GM19023 (cell line): ENCODE data around the gene EPHB2.

Experiments
- ATAC-seq: cut with Tn5 transposase; IDR thresholded peaks from one replicate; pipeline ENCODE4 v1.9.1; 2021; ENCODE audit warnings: mild to moderate bottlenecking, moderate library complexity; ENCODE audit not compliant: unreplicated experiment

EPHB2 gene

GRCh38 chr1:22852144-22852655 is 141.6 kb downstream of the EPHB2 start:
- ATAC-seq: no peak

DNA sequence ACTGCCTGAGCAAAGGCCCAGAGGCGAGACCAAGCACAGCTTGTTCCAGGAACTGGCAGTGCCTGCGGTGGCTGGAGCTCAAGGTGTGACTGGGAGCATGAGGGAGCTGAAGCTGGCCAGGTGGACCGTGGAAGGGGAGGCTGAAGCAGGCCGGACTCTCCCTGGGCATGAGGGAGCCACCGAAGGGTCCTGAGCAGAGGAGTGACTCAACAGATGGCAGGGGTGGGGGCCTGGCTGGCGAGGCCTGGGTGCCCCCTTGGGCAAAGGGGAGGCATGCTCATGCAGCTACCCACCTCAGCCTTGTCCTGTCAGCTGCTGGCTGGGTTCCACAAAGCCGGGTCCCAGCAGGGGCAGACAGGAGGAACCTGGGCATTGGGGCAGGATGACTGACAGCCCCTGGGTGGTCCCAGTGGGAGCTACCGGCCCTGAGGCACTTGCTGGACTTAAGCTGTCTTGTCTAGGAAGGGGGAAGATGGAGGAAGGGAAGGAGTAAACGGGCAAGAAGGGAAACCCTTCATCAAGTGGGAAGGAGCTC is 143.1 kb downstream of the EPHB2 start:
- no peak for ATAC-seq

GRCh38 chr1:22854688-22855565 is 144.3 kb downstream of the EPHB2 start:
- ATAC-seq: no peak

GRCh38 chr1:22855668-22856606 is 145.3 kb downstream of the EPHB2 start:
- ATAC-seq: no peak

DNA sequence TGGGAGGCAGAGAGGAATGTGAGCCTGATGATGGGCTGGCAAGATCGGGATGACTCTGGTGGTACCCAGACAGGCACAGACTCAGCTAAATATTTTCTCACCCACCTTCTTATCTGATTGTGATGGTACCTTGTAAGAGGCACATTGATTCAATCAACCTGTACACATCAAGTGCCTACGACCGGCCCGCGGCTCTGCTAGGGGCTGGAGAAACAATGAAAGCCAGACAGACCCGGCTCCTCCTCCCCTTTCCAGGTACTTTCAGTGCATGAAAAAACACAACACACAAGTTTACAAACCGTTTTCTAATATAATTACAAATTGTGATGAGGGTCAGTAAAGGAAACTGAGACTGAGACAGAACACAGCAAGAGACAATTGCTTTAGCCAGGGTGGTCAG is 147.0 kb downstream of the EPHB2 start:
- no peak for ATAC-seq

- no peak for ATAC-seq
Measured at GRCh38 chr1:22860414-22860800, 149.8 kb downstream of the EPHB2 start.

GRCh38 chr1:22860883-22861385 is 150.3 kb downstream of the EPHB2 start:
- ATAC-seq: no peak

DNA sequence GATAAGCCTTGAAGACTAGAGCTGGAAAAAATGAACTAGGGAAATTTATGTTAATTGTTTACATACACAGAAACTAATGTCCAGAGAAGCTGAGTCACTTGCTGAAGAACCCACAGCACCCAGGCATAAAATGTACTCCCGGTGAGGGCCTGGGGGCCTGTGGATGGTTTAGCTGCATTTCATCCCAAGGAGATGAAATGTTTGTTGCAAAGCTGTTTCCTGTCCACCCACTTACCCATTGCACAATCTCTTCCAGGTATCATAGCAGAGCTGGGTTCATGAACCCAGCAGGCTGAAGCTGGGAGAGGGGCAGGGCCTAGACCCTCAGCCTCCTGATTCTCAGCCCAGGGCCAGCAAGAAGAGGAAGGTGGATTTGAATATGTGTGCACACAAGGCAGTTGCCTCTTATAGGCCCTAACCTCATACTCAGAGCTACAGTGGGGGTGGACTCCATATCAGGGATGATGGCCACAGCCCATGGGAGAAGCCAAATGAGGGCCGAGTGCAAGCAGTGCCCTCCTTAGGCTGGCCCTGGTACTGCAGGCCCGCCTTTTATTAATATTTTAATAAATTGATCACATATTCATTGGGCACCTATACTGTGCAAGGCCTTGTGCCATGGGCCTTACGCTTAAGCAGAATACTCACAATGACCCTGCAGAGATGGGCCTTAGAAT is 151.3 kb downstream of the EPHB2 start:
- ATAC-seq: no peak

GRCh38 chr1:22862752-22863151 is 152.1 kb downstream of the EPHB2 start:
- ATAC-seq: no peak

DNA sequence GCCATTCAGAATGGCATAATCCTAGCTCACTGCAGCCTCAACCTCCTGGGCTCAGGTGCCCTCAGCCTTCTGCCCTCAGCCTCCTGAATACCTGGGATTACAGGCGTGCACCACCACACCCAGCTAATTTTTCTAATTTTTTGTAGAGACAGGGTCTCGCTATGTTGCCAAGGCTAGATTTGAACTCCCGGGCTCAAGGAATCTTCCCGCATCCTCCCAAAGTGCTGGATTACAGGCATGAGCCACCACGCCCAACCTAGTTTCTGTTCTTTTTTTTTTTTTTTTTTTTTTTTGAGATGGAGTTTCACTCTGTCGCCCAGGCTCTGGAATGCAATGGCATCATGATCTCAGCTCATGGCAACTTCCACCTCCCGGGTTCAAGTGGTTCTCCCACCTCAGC is 153.1 kb downstream of the EPHB2 start:
- ATAC-seq: no peak

GRCh38 chr1:22864886-22865285 is 154.2 kb downstream of the EPHB2 start:
- no peak for ATAC-seq

DNA sequence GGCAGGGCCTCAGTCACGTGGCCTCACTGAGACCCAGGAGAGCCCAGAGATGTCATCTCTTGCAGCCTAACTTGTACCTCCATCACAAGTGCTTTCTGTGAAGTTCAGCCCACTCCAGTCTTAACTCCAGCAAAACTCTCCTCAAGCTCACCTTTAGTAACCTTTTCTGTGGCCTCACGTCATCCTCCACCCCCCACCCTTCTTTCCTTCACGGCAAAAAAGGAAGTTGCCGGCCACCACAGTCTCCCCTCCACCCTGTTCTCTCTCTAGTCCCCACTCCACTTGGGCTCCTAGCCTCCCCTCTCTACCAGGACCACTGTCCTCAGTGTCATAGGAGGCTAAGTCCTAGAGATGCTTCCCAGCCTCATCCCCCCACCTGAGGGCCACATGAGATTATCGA is 155.1 kb downstream of the EPHB2 start:
- ATAC-seq: no peak

DNA sequence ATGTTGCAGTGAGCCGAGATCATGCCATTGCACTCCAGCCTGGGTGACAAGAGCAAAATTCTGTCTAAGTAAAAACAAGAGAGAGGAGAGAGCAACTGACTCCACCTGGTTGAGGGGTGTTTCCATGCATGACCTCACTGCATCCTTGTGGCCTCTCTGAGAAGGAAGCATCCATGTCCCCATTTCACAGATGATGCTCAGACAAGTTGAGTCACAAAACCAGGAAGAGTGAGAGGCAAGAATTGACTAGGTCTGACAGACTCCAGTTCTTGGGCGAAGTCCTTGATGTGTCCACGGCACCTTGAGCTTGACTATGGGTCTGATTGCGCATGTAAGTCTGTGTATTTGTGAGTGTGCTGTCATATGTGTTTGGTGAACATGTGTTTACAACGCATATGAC is 156.2 kb downstream of the EPHB2 start:
- ATAC-seq: no peak

DNA sequence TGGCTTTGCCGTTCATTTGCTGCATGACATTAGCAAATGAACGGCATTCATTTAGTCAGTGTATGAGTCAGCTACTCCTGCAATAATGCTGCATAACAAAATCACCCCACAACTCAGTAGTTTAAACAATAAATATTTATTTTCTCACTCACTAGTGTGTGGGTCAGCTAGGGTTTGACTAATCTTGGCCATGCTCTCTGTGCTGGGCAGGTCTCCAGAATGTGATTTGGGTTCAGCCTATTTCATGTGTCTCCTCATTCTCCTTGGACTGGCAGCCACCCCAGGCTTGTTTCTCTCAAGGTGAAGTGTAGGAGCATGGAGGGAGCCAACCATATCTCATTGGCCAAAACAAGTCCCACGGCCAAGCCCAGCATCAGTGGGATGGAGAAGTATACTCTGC is 157.7 kb downstream of the EPHB2 start:
- ATAC-seq: no peak

GRCh38 chr1:22869325-22869724 is 158.7 kb downstream of the EPHB2 start:
- no peak for ATAC-seq

GRCh38 chr1:22870201-22870871 is 159.7 kb downstream of the EPHB2 start:
- no peak for ATAC-seq

DNA sequence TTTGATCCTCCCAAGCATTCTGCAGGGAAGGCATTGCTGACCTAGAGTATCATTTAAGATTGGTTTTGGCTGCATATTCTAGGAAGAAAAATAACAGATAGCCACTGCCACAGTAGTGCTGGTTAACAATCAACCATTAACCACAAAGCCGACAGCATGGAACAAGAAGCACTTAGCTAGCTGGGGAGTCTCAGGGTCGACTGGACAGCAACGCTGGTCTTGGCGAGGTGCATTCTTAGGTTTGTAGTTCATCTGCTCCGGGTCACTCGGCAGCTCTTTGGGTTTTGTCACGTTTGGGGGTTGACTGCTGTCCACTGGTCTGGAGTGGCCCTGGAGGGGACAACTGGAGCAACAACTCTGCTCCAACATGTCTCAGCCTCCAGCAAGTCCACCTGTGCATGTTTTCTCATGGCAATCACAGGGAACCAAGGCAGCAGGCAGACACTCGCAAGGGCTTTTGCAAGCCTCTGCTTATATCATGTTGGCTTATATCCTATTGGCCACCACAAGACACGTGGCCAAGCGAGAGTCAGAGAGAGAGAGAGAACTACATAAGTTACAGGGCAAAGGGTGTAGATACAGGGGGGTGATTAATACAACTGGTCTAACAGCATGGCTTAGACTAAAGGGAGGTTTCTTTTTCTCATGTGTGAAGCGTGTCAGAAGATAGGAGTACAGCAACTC is 162.5 kb downstream of the EPHB2 start:
- ATAC-seq: no peak

DNA sequence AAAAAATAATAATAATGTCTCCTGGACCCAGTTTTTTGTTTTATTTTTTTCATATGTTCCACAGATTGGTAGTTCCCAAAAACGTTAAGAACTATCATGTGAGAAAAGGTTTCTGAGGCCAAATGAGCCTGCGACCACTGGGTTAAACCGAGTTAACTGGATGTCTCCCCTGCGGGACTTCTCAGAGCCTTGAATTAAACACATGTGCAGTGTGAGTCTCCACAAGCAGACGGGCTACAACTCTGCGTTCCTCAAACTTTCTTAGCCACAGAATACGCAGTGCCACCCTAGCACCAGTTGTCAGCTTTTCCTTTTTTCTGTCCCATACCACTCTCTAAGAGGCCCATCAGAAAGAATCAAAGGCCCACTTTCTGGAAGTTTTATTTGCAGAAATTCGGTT is 164.1 kb downstream of the EPHB2 start:
- ATAC-seq: no peak

GRCh38 chr1:22875241-22875640 is 164.6 kb downstream of the EPHB2 start:
- no peak for ATAC-seq
